ENCODE results near the gene ELOVL2.
"Not testable (repeated sequence)": the region's sequence is repeated elsewhere in the genome, so short reads cannot be mapped to it uniquely, and the experiment has no call there.

ELOVL2 gene, protein sequence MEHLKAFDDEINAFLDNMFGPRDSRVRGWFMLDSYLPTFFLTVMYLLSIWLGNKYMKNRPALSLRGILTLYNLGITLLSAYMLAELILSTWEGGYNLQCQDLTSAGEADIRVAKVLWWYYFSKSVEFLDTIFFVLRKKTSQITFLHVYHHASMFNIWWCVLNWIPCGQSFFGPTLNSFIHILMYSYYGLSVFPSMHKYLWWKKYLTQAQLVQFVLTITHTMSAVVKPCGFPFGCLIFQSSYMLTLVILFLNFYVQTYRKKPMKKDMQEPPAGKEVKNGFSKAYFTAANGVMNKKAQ

DNA sequence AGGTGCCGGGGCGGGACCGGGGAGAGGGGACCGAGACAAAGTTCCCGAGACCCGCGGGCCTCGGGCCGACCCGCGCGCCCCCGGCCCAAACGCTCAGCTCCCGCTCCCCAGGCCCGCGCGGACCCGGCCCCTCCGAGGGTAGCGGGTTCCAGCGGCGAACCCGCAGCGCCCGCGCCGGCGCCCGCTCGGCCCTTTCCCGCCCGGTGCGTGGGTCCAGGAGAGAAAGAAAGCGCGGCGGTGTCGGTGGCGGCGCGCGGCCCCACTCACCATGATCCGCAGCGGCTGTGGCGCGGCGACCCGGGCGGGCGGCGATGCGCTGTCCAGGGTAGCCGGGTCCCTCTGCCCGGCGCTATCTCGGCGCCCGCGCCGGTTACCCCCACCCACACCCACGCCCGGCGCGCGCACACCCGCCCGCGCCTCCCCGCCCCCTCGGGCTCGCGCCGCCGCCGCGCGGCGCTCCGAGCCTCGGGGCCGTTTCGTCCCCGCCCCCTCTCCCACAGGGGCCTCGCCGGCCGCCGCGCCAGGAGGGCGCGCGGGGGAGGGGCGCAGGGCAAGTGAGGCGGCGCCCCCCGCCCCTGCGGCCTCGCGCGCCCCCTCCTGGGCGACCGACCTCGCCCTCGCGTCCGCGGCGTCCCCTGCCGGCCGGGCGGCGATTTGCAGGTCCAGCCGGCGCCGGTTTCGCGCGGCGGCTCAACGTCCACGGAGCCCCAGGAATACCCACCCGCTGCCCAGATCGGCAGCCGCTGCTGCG, at the start of gene ELOVL2:
Gene ELOVL2 (minus strand): TSS at position 345 of the 751 bp plus-strand sequence. CDS start 75 bp downstream, at position 270.
- peak; percentile 8 for DNase-seq

DNA sequence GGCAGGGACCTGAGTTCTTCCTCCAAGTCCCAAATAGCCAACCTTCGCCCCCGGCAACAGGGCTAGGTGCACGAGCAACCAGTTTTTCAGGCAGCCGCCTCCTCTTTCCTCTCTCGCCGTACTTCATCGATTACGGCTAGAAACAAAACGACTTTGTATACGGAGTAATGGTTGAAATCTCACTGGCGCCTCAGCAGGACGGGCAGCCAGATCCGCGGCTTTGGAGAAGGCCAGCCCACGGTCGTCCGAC, 49.2 kb upstream of the ELOVL2 start:
- no peak for DNase-seq

DNA sequence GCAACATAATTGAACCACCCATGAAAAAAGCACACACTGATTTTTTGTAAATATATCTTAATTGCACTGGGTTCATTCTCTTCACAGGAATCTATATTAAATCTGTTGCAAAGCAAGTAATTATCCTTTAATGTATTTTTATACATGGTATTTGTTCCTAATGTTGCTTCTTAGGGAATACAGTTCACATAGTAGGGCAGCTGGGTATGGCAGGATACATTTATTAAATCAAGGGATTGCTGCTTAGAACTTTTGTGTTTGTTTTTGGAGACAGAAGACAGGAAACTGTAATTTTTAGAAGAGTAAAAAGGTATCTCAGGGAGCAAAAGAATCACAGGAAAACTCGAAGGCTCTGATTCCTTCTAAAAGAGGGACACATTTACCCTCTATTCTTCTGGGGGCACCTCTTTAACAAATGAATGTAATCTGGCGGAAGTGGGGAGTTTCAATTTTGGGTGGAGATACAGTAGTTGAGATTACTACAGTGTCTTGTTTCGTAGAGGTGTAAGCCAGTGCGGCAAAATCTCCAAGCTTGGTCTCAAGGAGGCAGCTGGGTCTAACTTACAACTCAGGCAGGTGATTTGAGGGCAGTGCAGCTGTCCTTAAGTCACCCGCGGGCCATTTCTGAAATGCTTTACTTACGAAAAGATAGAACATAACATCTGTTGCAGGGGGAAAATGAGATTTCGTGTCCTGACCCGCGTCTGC, 48.7 kb upstream of the ELOVL2 start:
- DNase-seq: peak; percentile 21

DNA sequence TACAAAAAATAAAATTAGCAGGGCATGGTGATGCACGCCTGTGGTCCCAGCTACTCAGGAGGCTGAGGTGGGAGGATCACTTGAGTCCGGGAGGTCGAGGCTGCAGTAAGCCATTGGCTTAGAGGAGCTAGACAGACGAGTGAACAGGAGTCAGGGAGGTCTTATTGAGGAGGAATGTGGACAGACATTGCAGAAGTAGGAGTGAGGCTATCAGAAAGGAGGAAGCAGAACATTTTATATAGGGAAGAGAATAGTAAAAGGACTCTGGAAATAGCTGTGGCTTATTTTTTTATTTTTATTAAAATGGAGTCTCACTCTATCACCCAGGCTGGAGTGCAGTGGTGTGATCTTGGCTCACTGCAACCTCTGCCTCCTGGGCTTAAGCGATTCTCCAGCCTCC, 47.0 kb upstream of the ELOVL2 start:
- DNase-seq: peak; percentile 52

DNA sequence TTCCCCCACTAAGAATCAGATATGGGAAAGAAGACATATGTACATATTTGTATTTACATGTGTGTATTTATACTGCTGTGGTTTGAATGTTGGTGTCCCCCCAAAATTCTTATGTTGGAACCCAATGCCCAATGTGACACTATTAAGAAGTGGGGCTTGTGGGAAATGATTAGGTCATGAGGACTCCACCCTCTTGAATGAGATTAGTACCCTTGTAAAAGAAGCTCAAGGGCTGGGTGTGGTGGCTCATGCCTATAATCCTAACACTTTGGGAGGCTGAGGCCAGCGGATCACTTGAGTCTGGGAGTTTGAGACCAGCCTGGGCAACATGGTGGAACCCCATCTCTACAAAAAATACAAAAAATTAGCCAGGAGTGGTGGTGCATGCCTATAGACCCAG, 45.6 kb upstream of the ELOVL2 start:
- DNase-seq: no peak

DNA sequence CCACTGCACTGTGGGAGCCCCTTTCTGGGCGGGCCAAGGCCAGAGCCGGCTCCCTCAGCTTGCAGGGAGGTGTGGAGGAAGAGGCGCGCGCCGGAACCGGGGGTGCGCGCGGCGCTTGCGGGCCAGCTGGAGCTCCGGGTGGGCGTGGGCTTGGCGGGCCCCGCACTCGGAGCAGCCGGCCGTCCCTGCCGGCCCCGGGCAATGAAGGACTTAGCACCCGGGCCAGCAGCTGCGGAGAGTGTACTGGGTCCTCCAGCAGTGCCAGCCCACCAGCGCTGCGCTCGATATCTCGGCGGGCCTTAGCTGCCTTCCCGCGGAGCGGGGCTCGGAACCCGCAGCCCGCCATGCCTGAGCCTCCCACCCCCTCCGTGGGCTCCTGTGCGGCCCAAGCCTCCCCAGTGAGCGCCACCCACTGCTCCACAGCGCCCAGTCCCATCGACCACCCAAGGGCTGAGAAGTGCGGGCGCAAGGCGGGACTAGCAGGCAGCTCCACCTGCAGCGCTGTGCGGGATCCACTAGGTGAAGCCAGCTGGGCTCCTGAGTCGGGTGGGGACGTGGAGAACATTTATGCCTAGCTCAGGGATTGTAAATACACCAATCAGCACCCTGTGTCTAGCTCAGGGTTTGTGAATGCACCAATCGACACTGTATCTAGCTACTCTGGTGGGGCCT, 43.2 kb upstream of the ELOVL2 start:
- DNase-seq: not testable (repeated sequence)

DNA sequence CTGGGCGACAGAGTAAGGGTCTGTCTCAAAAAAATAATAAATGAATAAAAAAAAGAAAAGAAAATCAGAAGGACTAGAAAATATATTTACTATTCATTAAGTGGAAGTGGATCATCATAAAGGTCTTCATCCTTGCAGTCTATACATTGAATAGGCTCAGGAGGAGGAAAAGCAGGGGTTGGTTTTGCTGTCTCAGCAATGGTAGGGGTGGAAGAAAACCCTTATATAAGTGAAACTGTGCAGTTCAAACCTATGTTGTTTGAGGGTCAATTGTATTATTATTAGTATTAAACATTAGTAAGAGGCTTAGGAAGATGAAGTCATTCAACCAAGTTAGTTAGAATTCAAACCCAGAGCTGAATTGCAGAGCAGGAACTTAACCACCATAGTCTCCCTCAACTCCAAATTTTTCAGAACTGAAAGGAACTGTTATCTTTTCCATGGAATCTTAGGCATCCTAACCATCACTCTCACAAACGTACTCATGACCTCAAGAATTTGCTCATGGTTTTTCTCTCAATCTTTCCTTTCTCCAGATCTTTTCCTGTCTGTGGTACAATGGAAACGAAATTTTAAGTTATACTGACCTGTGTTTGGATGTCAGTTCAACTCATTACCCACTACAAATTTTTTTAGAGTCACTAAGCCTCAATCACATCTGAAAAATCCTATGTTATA, 41.8 kb upstream of the ELOVL2 start:
- DNase-seq: no peak

DNA sequence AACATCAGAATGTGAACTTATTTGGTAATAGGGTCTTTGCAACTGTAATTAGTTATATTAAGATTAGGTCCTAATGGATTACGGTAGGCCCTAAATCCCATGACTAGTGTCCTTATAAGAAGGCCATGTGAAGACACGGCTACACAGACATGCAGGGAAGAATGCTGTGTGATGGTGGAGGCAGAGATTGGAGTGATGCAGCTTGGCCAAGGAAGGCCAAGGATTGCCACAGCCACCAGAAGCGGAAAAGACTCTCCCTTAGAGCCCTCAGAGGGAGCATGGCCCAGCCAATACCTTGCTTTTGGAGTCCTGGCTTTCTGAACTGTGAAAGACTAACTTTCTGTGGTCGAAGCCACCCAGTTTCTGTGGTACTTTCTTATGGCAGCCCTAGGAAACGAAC, 39.9 kb upstream of the ELOVL2 start:
- no peak for DNase-seq

DNA sequence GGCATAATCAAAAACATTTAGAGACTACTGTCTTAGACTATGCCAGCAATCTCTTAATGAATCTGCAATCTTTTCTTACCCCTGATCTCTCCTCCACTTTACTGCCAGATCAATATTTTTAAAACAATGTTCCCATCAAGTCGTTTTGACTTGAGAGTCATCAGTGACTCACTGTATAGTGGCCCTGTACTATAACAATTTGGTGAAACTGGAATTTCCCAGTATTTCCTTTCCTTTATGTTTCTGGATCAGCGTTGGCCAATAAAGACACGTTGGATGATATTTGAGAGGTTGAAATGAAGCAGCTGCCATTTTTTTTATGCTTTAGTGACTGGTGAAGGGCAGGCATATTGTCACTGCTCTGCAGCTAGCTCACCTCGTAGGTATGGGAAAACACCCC, 39.4 kb upstream of the ELOVL2 start:
- peak; percentile 28 for DNase-seq

DNA sequence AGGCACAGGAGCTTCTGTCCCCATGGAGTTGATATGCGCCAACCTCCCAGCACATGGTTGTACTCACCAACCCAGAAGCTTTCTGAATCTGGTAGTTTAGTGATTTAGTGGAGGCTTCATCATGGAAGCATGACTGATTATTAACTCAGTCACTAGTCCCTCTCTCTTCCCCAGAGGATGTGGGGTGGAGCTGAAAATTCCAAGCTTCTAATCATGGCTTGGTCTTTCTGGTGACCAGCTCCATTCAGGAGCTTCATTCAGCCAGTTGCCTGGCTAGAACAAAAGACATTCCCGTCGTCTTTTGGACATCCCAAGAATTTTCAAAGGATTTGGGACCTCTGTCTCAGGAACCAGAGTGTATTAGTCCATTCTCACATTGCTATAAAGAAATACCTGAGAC, 36.2 kb upstream of the ELOVL2 start:
- DNase-seq: no peak

DNA sequence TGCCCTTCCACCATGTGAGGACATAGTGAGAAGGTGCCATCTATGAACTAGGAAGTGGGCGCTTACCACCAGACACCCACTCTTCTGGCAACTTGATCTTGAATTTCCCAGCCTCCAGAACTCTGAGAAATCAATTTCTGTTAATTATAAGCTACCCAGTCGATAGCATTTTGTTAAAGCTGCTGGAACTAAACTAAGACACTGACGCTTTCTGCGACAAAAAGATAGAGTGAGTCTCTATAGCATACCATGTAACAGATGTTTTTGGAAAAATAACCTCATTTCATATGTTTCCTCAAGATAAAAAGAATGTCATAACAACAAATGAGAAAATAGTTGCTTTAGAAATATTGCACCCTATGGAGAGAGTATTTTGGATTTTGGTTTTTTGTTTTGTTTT, 34.2 kb upstream of the ELOVL2 start:
- DNase-seq: no peak

DNA sequence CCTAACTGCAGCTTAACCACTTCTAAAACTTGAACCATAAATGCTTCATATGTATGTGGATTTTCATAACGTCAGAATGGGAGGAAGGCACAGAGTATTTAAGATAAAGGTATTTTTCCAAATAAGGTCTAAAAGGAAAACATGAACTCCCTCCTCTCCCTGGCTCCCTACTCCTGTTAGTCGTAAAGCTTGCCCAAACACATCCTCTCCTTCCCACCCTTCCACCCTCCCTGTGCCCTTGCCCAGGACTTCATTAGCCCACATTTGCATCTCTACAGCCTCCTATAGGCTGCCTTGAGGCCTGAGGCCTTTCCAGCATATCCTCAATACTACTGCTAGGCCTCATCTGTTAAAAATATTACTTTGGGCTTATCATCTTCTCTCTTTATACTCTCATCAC, 32.4 kb upstream of the ELOVL2 start:
- no peak for DNase-seq

DNA sequence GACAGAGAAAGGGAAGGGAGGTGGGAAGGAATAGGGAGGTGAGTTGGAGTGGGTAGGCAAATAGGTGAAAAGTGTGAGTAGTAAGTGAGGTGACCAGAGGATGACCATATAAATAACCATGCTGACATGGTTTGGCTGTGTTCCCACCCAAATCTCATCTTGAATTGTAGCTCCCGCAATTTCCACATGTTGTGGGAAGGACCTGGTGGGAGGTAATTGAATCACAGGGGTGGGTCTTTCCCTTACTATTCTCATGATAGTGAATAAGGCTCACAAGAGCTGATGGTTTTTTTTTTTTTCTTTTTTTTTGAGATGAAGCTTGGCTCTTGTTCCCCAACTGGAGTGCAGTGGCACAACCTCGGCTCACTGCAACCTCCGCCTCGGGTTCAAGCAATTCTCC, 28.0 kb upstream of the ELOVL2 start:
- peak; percentile 53 for DNase-seq

DNA sequence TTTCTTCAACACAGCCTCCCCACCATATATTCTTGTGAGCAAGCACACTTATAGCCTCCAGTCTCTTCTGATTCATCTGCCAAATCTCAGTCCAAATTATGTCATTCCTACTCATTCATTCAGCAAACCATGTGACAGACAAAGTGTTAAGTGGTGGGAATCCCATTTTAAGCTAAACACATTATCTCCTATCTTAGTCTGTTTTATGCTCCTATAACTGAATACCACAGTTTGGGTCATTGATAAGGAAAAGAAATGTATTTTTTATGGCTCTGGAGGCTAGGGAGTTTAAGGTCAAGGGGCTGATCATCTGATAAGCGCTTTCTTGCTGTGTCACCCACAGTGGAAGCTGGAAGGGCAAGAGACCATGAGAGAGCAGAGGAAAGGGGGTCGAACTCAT, 25.7 kb upstream of the ELOVL2 start:
- peak; percentile 19 for DNase-seq

DNA sequence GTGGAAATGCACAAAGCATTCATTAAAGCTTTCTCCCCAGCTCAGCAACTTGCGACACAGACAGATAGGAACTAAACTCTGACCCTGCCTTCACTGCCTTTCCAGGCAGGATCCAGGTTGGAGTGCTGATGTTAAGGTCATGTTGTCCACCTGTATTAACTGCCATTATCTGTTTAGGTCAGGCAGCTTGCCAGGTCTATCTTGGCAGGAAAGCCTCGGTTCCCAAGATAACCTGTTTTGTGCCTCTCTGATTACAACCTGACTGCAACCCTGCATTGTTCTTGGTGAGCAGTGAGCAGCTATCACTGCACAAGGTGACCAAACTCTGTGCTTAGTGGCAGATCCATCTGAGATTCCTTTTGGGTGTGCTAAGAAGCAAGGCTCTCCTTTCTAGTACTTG, 23.2 kb upstream of the ELOVL2 start:
- no peak for DNase-seq

DNA sequence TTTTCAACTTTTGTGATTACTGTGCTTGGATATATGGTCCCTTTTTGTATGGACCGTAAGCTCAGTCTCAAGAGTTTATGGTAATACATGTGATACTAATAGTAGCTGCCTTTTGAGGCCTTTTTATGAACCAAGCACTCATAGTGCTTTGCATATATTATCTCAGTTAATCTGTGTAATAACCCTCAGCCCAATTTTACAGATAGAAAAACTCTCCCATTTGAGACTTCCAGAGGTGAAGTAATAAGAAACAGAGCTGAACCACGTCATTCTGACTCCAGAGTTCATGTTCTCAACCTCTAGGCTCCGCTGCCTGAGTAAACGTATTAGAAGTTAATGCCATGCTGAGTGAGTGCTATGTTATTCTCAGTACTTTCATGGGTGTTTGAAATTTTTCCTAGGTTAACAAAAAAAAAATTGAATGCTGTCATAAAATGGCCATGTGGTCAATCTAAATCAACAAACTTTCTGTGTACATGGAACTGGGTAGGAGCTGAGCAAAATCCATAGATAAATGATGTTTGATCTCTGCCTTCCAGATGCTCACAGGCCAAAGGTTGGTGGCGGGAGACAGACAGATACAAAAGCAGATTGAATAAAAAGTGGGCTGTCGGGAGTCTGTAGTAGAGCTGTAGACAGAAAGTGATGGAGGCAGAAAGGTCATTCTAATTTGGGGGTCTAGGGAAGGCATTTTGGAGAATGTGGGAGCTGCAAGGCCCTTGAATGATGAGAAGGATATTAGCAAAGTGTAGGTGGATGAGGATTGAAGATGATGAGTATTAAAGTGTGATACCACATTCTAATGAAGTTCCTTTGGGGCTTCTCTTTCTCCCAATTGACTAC, 22.6 kb upstream of the ELOVL2 start:
- no peak for DNase-seq

DNA sequence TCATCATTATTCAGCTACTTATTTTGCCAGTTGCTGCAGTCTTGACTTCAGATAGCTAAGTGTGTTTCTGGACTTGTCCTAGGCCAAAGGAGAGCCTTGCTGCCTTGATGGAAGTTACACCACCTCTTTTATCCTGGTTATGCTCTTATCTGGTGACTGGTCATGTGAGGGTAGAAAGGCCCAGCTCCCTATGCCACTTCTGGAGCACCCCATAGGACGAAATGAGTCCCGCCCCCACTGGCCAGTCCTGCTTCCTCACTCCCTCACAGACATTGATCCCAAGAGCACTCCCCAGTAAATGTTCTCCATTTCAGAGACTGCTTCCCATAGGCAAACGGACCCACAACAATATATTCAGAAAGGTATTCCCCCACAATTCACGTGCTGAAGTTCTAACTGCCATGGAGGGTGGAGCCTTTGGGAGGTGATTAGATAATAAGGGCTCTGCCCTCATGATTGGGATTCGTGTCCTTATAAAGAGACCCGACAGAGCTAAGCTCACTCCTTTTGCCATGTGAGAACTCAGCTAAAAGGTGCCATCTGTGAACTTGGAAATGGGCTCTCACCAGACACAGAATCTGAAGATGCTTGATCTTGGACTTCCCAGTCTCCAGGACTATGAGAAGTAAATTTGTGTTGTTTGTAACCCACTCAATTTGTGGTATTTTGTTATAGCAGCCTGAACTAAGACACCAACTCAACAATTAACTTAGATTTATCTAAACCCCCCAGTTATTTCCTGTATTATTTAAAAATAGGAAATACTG, 21.5 kb upstream of the ELOVL2 start:
- DNase-seq: no peak

DNA sequence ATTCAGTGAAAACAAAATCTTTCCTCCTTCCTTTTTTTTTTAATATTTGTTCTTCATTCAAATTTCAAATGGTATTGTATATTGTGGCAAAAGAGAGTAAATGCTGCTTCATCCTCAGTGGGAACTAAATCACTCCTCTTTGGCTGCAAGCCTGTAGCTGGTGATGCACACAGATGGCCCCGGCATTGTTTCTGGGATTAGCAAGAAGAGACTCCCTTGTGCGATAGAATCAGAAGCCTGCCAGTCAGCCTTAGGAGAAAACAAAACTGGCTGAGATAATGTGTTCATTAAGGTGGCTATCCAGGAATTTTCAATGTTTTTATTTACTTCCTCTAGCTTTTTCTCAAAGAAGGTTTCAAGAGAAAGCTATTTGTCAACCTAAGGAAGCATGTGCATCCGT, 20.7 kb upstream of the ELOVL2 start:
- no peak for DNase-seq

DNA sequence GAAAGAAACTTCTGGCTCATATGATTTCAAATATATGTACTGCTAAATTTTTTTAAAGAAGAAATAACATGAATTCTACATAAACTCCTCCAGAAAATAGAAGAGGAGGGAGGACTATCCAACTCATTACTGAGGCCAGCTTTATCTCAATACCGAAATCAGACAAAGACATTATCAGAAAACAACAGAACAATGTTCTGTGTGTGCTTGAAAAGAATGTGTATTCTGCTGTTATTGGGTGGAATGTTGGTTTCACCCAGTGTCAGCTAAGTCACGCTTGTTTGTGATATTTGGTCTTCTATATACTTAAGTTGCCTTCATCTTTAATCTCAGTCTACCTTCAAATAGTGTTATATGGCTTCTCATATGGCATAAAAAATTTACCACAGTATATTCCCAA, 18.6 kb upstream of the ELOVL2 start:
- DNase-seq: no peak

DNA sequence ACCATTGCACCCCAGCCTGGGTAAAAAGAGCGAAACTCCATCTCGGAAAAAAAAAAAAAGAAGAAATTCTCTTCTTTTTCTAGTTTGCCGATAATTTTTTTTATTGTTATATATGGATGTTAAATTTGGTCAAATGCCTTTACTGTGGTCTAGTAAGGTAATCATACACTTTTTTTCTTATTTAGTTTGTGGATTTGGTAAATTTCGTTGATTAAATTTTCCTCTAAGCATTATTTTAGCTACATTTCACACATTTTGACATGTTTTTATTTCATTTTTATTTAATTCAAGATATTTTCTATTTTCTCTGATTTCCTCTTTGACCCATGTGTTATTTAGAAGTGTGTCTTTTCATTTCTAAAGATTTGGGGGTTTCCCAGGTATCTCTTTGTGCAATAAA, 18.0 kb upstream of the ELOVL2 start:
- DNase-seq: no peak

DNA sequence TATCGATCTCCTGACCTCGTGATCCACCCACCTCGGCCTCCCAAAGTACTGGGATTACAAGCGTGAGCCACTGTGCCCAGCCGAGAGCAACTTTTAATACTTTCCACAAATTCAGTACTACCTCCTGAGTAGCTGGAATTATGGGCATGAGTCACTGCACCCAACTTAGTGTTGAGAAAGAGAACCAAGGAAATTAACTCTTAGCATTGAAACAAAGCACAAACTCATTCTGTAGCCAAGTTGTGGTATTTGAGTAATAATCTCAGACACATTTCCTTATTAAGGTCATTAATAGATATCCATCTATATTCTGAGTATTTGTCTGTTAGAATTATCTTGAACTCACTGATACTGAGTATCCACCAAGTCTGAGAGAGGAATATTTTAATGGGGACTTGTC, 14.3 kb upstream of the ELOVL2 start:
- DNase-seq: no peak
